Embryonic facial prominence (tissue), 1 donor: ENCODE results near the gene KLRC2.
"Not testable (repeated sequence)": the region's sequence is repeated elsewhere in the genome, so short reads cannot be mapped to it uniquely, and the experiment has no call there.

Experiments
- DNase-seq: peaks from one replicate; pipeline ENCODE4 v3.0.0-alpha.2; 2016; ENCODE audit errors: extremely low spot score

Gene KLRC2

GRCh38 chr12:10405294-10405693 lies 30.5 kb downstream of the KLRC2 start:
- no peak for DNase-seq

- DNase-seq: no peak
These were observed 31.0 kb downstream of the KLRC2 start for GRCh38 chr12:10404798-10405197.

GRCh38 chr12:10400829-10401228 lies 35.0 kb downstream of the KLRC2 start:
- no peak for DNase-seq

- no peak for DNase-seq
These were observed 37.6 kb downstream of the KLRC2 start for GRCh38 chr12:10398168-10398567.

- DNase-seq: no peak
These were observed 38.5 kb downstream of the KLRC2 start for GRCh38 chr12:10397296-10397695.

- DNase-seq: not testable (repeated sequence)
These were observed 39.6 kb downstream of the KLRC2 start for GRCh38 chr12:10396176-10396575.

GRCh38 chr12:10395390-10395998 lies 40.3 kb downstream of the KLRC2 start:
- DNase-seq: no peak

- not testable (repeated sequence) for DNase-seq
These were observed 41.2 kb downstream of the KLRC2 start for GRCh38 chr12:10394531-10395152.

- DNase-seq: no peak
These were observed 42.5 kb downstream of the KLRC2 start for GRCh38 chr12:10393291-10393690.

GRCh38 chr12:10392394-10392930 lies 43.3 kb downstream of the KLRC2 start:
- DNase-seq: no peak

GRCh38 chr12:10390991-10391390 lies 44.8 kb downstream of the KLRC2 start:
- not testable (repeated sequence) for DNase-seq

GRCh38 chr12:10389904-10390303 lies 45.9 kb downstream of the KLRC2 start, which contains the start of gene KLRK1:
TSS of gene KLRK1 (minus strand) at chr12:10390041. CDS start at chr12:10388810, 1,231 bp downstream.
- DNase-seq: no peak

GRCh38 chr12:10388624-10389413 lies 47.0 kb downstream of the KLRC2 start:
- no peak for DNase-seq

GRCh38 chr12:10387498-10387897 lies 48.3 kb downstream of the KLRC2 start:
- not testable (repeated sequence) for DNase-seq

GRCh38 chr12:10386857-10387256 lies 49.0 kb downstream of the KLRC2 start:
- no peak for DNase-seq

GRCh38 chr12:10385166-10385613 lies 50.6 kb downstream of the KLRC2 start:
- no peak for DNase-seq

GRCh38 chr12:10384191-10384590 lies 51.6 kb downstream of the KLRC2 start:
- no peak for DNase-seq

- no peak for DNase-seq
These were observed 53.7 kb downstream of the KLRC2 start for GRCh38 chr12:10381928-10382628.
